ENCODE data around the gene GRM5.

- TF ChIP-seq CTCF (IDR thresholded peaks at IDR 0.05; ENCODE audit: poor library complexity) (no peak), EZH2 (IDR thresholded peaks at IDR 0.05; ENCODE audit: borderline replicate concordance) (no peak), EZH2phosphoT487 (IDR thresholded peaks at IDR 0.05; ENCODE audit: low read depth, severe bottlenecking, unreplicated experiment) (no peak)
Observed at GRCh38 chr11:89015614-89016013, 50.2 kb downstream of the GRM5 start.

Measured in hepatocyte (in vitro differentiated cells).